Astrocyte (in vitro differentiated cells and primary cell): ENCODE results near the gene AGRN.
"Not testable (repeated sequence)": the region's sequence is repeated elsewhere in the genome, so short reads cannot be mapped to it uniquely, and the experiment has no call there.

Experiments used
- CTCF ChIP-seq: IDR thresholded peaks from 2 replicates; pipeline ENCODE4 v1.5.1; 2011; ENCODE audit warnings: low read depth, mild to moderate bottlenecking, inconsistent platforms, low read length, moderate library complexity; ENCODE audit not compliant: insufficient read depth
- EZH2 ChIP-seq: IDR thresholded peaks from 2 replicates; pipeline ENCODE4 v1.6.1; 2012; ENCODE audit warnings: mild to moderate bottlenecking, low read length, inconsistent platforms; ENCODE audit not compliant: insufficient read depth

- not testable (repeated sequence) for TF ChIP-seq EZH2, CTCF
Measured at GRCh38 chr1:994546-994945, 25.4 kb upstream of the AGRN start.
